Activated CD8-positive, alpha-beta memory T cell treated with anti-CD3 and anti-CD28 coated beads, Interleukin-2, amount 10 ng/mL, durations not matched to agents 7 days and 5 days (primary cell): ENCODE data around the gene ANKRD39. TPM values are rescaled to one million over a fixed set of nuclear protein-coding genes. Genes with fewer than 3 reads are reported as not detected.

ENCODE experiments used
- ATAC-seq: fragments of 150-1000 bp; cut with Tn5 transposase; one replicate; pipeline ENCODE4 v1.10.0; 2021; ENCODE audit warnings: moderate library complexity
- CTCF ChIA-PET: fragments of 350-600 bp; sonication (Branson Sonifier 250); formaldehyde crosslinking; loops from one replicate; lab custom pipeline; 2021; ENCODE audit warnings: antibody characterized with exemption; lab: Charles Lee
- DNase-seq: peaks from one replicate; pipeline ENCODE4 v3.0.0-alpha.2; 2020
- H3K27ac Mint-ChIP-seq: one replicate; pipeline ENCODE4 v1.8.0; 2021; ENCODE audit warnings: mild to moderate bottlenecking, mixed read lengths
- H3K27me3 Mint-ChIP-seq: one replicate; pipeline ENCODE4 v1.8.0; 2021; ENCODE audit warnings: mixed read lengths
- H3K36me3 Mint-ChIP-seq: one replicate; pipeline ENCODE4 v1.8.0; 2021; ENCODE audit warnings: mild to moderate bottlenecking, mixed read lengths
- H3K4me1 Mint-ChIP-seq: one replicate; pipeline ENCODE4 v1.8.0; 2021; ENCODE audit warnings: mixed read lengths
- H3K4me3 Mint-ChIP-seq: one replicate; pipeline ENCODE4 v1.8.0; 2021; ENCODE audit warnings: mild to moderate bottlenecking, moderate library complexity, mixed read lengths
- H3K9me3 Mint-ChIP-seq: one replicate; pipeline ENCODE4 v1.8.0; 2022; ENCODE audit warnings: low read depth, mixed read lengths
- total RNA-seq, 2 experiments: library from RNA; stranded (reverse); gene quantifications; one replicate each; pipeline ENCODE4 v1.2.3, GENCODE V29; 2021

Gene ANKRD39
- total RNA-seq, 2 experiments from 2014 or later = 32.6 to 42.6 TPM

DNA sequence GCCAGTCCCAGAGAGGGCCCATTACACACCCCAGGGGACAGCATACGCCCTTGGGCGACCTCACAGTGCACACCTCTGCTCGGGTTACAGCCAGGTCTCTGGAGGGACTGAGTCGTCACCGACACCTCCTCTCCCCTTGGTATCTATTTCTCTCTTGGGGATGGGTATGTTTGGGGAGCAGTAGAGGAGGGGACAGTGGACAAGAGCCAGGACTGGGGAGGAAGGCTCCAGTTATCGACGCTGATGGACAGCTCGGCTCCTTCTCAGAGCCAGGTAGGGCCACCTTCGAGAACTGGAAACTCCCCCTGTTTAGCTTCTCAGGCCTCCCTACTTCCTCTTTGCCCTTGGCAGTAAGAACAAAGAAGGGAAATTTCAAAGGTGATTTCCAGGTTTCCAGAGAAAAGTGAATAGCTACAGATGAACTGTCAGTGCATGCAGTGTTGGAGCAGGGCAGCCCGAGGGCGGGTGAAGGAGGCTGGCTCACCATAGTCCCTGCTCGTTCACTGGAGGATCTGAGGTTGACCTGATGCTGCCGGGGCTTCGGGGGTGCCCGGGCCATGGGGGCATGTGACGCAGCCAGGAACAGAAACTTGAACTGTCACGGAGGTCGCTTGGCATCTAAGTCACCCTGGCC lies 16.5 kb upstream of the ANKRD39 start:
- peaks cover 16% of the 10 kb centered on the region for H3K27me3 Mint-ChIP-seq
- no peak for ATAC-seq

DNA sequence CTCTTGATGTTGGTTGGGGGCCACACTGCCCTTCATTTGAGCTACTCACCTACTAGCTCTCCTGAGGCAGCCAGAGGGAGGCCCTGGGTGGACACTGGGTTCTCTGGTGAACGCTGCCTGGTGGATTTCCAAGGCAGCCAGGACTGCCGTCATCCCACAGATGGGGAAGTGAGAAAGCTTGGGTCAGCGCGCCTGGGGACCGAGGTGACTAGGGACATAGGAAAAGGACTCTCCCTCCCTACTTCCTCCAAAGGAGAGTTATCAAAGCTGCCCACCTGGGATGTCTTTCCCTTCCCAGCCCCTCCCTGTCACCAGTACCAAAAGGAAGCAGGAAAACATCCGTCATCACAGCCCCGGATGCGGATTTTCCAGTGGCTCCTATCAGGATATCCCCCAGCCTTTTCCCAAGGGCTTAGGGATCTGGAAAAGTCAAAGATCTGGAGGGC lies 15.9 kb upstream of the ANKRD39 start:
- H3K36me3 Mint-ChIP-seq = no peaks in the 10 kb centered on the region
- no peak overlapping the region for H3K4me3 Mint-ChIP-seq
- no peak overlapping the region for H3K27ac Mint-ChIP-seq
- H3K27me3 Mint-ChIP-seq = peaks cover 16% of the 10 kb centered on the region
- H3K4me1 Mint-ChIP-seq = peaks cover 20% of the 10 kb centered on the region
- H3K9me3 Mint-ChIP-seq = no peaks in the 10 kb centered on the region
- DNase-seq (no peak), ATAC-seq (no peak)
- CTCF ChIA-PET = interaction anchor here (1.7 kb wide), 1 partner anchor 16 kb away, joined by 13 read pairs; the partner anchor contains the start of gene ANKRD39

More for the DNA sequence above, 16.5 kb upstream of the ANKRD39 start:
- DNase-seq = no peak
- H3K9me3 Mint-ChIP-seq = no peaks in the 10 kb centered on the region
- H3K4me3 Mint-ChIP-seq = no peak overlapping the region
- no peaks in the 10 kb centered on the region for H3K36me3 Mint-ChIP-seq
- no peak overlapping the region for H3K27ac Mint-ChIP-seq
- CTCF ChIA-PET = interaction anchor here (0.8 to 1.7 kb wide), 3 partner anchors 16 to 87 kb away, joined by 3 to 13 read pairs (median 3); partner anchors contain the start of gene ANKRD39
- H3K4me1 Mint-ChIP-seq = peaks cover 20% of the 10 kb centered on the region

DNA sequence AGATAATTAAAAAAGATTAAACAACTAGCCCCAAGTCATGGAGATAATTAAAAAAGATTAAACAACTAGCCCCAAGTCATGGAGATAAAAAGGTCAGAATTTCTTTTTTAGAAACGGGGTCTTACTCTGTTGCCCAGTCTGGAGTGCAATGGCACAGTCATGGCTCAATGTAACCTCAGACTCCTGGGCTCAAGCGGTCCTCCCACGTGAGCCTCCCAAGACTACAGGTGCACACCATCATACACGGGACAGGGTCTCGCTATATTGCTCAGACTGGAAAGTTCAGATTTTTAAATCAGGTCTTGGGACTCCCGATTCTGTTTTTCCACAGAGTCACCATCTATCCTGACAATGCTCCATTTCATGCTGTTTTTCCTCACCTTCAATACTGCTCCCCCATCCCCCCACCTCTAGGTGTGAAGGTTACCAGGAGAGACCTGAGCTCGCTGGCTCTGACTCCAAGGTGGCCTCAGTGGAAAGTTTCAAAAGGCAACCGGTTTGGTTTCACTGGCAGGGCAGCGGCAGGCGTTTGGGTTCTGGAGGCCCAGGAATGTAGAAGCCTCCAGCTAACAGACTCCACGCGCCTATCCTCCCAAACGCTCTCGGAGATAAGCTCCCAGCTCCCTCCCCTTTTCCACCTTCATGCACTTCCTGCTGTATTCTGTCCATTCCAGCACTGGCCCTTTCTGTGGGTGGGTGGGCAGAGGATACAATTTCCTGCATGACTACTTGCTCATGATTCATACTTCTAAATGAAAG lies 15.0 kb upstream of the ANKRD39 start:
- Mint-ChIP-seq H3K27ac (no peak overlapping the region), H3K4me1 (peaks cover 23% of the 10 kb centered on the region), H3K9me3 (no peaks in the 10 kb centered on the region), H3K36me3 (no peaks in the 10 kb centered on the region), H3K27me3 (peaks cover 16% of the 10 kb centered on the region), H3K4me3 (no peak overlapping the region)
- CTCF ChIA-PET = interaction anchor here (0.7 to 1.9 kb wide), 2 partner anchors 78 to 83 kb away, joined by 3 to 7 read pairs; no protein-coding TSS in a partner anchor
- DNase-seq = no peak
- no peak for ATAC-seq

DNA sequence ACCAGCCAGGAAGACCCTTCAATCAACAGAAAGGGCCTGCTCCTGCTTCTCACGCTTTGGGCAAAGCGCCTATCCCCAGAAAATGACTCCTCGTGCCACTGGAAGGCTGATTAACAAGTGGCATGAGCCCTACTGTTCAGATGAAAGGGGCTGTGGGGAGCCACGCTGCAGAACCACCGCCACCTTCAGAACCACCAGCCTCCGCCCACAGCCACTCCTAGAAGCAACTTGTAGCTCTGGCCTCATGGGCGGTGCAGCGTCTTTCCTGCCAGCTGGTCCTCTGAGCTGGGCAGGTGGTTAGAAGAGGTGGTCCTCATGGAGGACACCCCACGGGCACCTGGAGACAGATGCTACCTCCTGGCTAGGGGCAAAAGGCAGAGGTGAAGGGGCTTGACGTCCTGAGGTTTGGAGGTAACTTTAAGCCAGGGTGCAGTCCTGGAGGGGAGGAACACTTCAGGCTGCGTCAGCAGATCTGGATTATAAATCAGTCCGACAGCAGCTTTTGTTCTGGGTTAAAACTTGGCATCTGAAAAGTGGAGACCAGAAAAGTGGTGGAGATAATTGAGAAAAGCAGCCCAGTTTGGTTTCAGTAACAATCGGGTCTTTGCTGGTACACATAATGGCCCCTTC lies 12.9 kb upstream of the ANKRD39 start:
- Mint-ChIP-seq H3K27ac (peak overlapping the region; percentile 18), H3K27me3 (peaks cover 16% of the 10 kb centered on the region), H3K4me1 (peaks cover 36% of the 10 kb centered on the region), H3K9me3 (no peaks in the 10 kb centered on the region), H3K36me3 (no peaks in the 10 kb centered on the region), H3K4me3 (peak overlapping the region; percentile 62)
- peak; percentile 17 for ATAC-seq
- peak; percentile 66 for DNase-seq
- CTCF ChIA-PET = interaction anchor here (0.7 to 3.6 kb wide), 8 partner anchors 9 to 93 kb away, joined by 3 to 9 read pairs (median 3); partner anchors contain the start of gene ANKRD39

DNA sequence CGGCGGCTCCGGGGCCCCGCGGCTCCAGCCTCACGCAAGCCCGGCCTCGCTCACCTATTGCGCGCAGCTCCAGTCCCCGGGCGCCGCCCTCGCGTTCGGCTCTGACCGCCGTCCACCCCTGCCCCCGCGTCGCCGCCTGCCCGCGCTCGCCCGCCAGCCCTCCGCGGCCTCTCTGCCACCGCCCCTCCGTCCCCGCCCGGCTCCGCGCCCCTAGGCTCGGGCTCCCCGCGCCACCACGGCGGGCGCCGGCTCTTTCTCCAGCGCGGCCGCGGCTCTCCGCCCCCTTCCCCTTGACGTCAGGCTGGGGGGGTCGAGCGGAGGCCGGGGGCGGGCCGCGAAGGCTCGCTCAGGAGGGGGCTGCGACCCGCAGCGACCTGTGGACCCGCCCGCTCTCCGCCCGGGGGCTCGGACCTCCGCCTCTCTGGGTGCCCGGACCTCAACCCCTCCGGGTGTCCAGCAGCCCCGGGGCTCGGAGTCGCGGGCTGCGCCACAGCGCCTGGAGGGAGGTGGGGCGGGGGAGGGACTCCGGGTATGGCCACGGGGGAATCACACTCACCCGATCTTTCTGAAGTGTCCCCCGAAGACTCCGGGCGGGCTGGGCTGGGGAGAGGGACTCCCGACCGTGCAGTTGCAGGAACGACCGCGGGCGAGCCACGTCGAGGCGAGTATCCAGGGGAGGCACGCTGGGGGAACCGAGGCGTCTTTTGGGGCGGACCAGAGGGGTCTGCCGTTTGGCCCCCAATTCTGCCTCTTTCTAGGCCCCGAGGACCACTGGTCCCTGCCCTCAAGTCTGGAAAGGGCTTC lies 12.2 kb upstream of the ANKRD39 start, which contains the start of gene SEMA4C:
TSS of gene SEMA4C (minus strand) at position 259 of the 804 bp plus-strand sequence. CDS start 2,194 bp downstream, outside the sequence.
- Mint-ChIP-seq H3K4me1 (peaks cover 35% of the 10 kb centered on the region), H3K27me3 (peaks cover 16% of the 10 kb centered on the region)
- no peak for DNase-seq

DNA sequence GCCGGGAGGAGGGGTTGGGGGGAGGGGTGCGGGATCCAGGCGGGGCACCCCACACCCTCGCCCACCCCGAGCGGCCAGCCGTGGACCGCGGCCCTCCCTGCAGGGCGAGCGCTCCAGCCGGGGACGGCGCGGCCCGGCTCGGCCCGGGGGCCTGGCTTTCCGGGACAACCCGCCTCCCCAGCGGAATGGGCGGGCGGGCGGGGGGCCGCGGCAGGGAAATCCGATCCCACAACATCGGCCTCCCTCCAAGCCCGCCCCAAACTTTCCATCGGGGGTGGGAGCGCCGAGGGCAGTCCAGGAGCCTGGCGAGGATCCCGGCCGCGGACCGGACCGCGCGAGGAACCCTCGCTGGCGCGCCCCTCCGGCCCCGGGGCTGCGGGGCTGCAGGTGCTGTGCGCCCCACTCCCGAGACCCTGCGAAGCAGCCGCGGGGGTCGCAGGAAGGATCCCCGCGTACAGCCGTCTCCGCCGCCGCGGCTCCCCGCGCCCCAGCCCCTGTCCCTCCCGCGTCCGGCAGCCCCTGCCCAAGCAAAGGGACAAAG lies 11.5 kb upstream of the ANKRD39 start:
- H3K9me3 Mint-ChIP-seq = no peaks in the 10 kb centered on the region
- CTCF ChIA-PET = interaction anchor here (0.9 to 3.6 kb wide), 15 partner anchors 11 to 94 kb away, joined by 3 to 40 read pairs (median 8); partner anchors contain the start of gene ANKRD39
- H3K4me3 Mint-ChIP-seq = no peak overlapping the region
- no peak overlapping the region for H3K27ac Mint-ChIP-seq
- H3K36me3 Mint-ChIP-seq = no peaks in the 10 kb centered on the region
- DNase-seq (no peak), ATAC-seq (peak; percentile 21)
- H3K27me3 Mint-ChIP-seq = peaks cover 15% of the 10 kb centered on the region
- H3K4me1 Mint-ChIP-seq = peaks cover 34% of the 10 kb centered on the region

More for the DNA sequence above, 12.2 kb upstream of the ANKRD39 start, which contains the start of gene SEMA4C:
- peak; percentile 40 for ATAC-seq
- peak within 1 kb of the TSS; percentile 18 for H3K27ac Mint-ChIP-seq
- CTCF ChIA-PET = interaction anchor here (1.0 to 3.6 kb wide), 9 partner anchors 10 to 93 kb away, joined by 3 to 40 read pairs (median 8); partner anchors contain the start of gene ANKRD39
- H3K9me3 Mint-ChIP-seq = no peaks in the 10 kb centered on the region
- H3K4me3 Mint-ChIP-seq = peak within 1 kb of the TSS; percentile 62
- H3K36me3 Mint-ChIP-seq = no peaks in the 10 kb centered on the region

DNA sequence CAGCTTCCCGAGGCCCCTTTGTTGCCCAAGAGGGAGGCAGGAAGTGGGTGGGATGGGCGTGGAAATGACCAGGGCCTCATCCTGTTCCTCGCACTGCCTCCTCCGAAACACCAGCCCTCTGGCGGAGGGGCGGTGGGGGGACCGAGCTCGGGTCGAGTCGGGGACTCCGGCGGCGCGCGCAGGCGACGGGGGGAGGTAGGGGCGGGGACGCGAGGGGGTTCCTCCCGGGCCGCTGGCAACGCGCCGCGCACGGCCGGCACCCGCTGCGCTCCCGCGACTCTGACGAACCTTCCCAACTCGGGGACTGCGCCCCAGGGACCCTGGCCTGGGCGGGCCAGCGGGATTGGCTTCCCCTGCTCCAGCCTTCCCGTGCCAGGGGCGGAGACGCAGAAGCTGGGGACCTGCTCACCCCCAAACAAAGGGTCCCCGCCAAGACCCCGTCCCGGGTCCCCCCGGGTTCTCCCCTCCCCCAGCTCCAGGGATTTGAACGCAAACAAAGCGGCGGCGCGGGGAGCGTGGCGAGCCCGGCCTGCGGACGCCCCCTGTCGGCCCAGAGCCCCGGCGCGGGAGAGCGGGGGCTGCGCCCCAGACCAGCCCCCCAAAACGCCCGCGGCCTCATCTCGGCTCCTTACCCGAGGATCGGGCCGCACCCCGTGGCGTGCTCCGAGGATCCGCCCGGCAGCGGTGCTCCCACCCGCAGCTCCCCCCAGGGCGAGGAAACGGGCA lies 10.9 kb upstream of the ANKRD39 start:
- peak; percentile 66 for ATAC-seq
- H3K4me3 Mint-ChIP-seq = peak overlapping the region; percentile 69
- H3K27me3 Mint-ChIP-seq = peaks cover 13% of the 10 kb centered on the region
- CTCF ChIA-PET = interaction anchor here (0.7 to 3.6 kb wide), 20 partner anchors 11 to 794 kb away, joined by 3 to 40 read pairs (median 5); partner anchors contain the start of gene ANKRD39
- peak overlapping the region; percentile 74 for H3K27ac Mint-ChIP-seq
- H3K36me3 Mint-ChIP-seq = no peaks in the 10 kb centered on the region
- DNase-seq = peak; percentile 81
- peaks cover 32% of the 10 kb centered on the region for H3K4me1 Mint-ChIP-seq
- H3K9me3 Mint-ChIP-seq = no peaks in the 10 kb centered on the region

DNA sequence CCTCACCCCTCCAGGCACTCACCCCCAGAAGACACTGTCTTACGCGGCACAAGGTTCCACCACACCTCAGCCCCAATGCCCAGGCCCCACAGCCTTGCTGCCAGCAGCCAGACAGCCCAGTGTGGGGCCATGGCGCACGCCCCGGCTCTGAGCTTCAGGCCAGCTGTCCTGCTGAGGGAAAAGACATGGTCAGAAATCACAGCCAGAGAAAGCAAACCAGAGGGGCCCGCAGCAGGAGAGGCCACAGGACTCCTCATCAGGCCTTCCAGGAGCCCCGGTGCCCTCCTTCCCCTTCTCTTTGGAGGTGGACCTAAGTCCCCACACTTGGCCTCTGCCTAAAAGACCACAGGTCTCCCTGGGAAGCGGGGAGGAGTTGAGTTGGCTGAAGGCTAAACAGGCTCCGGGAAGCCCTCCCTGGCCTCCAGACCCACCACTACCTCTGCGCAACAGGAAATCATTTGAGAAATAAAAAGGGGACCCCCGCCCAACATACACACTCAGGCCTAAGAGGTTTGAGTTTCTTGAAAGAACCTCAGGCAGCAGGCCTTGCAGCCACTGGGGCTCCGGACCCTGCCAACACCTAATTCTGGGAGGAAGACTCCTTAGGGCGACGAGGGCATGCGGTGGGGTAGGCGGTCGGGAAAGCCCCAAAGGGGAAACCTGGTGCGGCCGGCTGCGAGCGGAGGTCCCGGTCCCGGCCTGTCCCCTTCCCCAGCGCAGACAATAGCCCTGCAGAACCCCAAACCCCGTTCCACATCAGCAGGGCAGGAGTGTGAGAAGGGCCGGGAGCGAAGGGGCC lies 10.1 kb upstream of the ANKRD39 start:
- ATAC-seq (peak; percentile 2), DNase-seq (peak; percentile 53)
- Mint-ChIP-seq H3K27me3 (peaks cover 13% of the 10 kb centered on the region), H3K4me1 (peaks cover 35% of the 10 kb centered on the region), H3K27ac (peak overlapping the region; percentile 74), H3K4me3 (peak overlapping the region; percentile 69), H3K36me3 (no peaks in the 10 kb centered on the region), H3K9me3 (no peaks in the 10 kb centered on the region)
- CTCF ChIA-PET = interaction anchor here (0.7 to 3.6 kb wide), 21 partner anchors 10 to 794 kb away, joined by 3 to 40 read pairs (median 4); partner anchors contain the start of gene ANKRD39

DNA sequence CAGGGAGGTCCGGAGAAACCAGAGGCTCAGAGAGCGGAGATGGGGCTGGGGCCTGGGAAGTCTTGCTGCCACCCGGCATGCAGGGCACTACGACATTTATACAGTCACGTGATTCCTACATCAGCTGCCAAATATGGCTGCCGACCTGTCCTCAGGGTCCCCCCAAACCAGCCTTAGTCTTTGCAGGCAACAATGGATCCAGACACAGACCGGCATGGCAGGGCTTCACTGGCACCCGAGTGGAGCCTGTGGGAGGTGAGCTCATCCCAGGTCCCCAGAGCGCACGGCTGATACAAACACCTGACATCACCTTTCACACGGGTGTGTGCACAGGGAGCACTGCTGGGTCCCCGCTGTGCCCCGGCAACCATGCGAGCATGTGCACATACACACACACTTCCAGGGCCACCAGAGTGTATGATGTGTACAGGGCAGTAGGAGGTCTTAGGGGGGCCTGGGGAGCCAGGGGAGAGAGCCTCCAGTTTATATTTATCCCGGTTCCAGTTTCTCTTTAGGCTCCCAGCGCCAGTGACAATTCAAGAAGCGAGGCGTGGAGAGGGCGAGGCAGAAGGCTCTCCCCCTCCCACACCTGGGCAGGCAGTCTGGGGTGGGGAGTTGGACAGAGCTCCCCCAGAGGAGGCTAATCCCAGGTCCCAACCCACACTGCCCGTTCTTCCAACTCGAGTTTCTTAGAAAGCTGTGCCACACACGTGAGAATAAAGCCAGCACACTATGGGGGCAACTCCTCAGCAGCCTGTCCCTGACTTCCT lies 9.4 kb upstream of the ANKRD39 start:
- Mint-ChIP-seq H3K4me3 (peak overlapping the region; percentile 69), H3K4me1 (peaks cover 34% of the 10 kb centered on the region), H3K27me3 (peaks cover 13% of the 10 kb centered on the region), H3K27ac (peak overlapping the region; percentile 74), H3K9me3 (no peaks in the 10 kb centered on the region), H3K36me3 (no peaks in the 10 kb centered on the region)
- ATAC-seq (no peak), DNase-seq (no peak)
- CTCF ChIA-PET = interaction anchor here (0.8 to 2.4 kb wide), 7 partner anchors 9 to 94 kb away, joined by 3 to 15 read pairs (median 9); partner anchors contain the start of gene ANKRD39

DNA sequence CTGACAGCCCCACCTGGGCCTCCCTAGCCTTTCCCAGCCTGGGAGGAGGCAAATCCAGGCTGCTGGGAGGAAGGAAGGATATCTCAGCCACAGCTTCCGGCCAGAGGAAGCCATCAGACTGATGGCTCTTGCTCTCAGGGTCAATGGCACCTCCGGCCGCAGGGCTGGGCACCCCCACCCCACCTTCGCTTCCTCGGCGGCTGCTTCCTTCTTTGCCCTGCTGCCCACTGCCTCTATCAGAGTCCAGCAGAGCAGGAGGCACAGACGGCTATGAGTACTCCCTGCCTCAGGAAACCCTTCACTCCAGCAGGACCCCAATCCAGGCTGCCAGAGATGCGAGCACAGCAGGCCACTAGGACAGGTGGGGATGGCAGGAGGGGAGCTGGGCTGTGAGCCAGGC lies 8.8 kb upstream of the ANKRD39 start:
- Mint-ChIP-seq H3K4me1 (peaks cover 36% of the 10 kb centered on the region), H3K9me3 (no peaks in the 10 kb centered on the region), H3K4me3 (no peak overlapping the region), H3K27me3 (peaks cover 13% of the 10 kb centered on the region), H3K36me3 (no peaks in the 10 kb centered on the region), H3K27ac (peak overlapping the region; percentile 49)
- DNase-seq (no peak), ATAC-seq (no peak)
- CTCF ChIA-PET = interaction anchor here (0.8 to 2.3 kb wide), 4 partner anchors 9 to 90 kb away, joined by 3 to 15 read pairs (median 4); partner anchors contain the start of gene ANKRD39
